HG03520 (cell line): ENCODE results near the gene AMN1.
A peak's percentile ranks its signal among the peaks of the same experiment; 100 is the strongest.
"Not testable (repeated sequence)": the region's sequence is repeated elsewhere in the genome, so short reads cannot be mapped to it uniquely, and the experiment has no call there.

Experiments used
- ATAC-seq: cut with Tn5 transposase; IDR thresholded peaks from one replicate; pipeline ENCODE4 v1.9.1; 2021; ENCODE audit warnings: mild to moderate bottlenecking, moderate library complexity; ENCODE audit not compliant: unreplicated experiment

AMN1 gene

GRCh38 chr12:31733549-31734432 is 5.0 kb upstream of the AMN1 start:
- ATAC-seq: not testable (repeated sequence)

GRCh38 chr12:31732926-31733548 is 4.2 kb upstream of the AMN1 start:
- no peak for ATAC-seq

GRCh38 chr12:31731203-31731602 is 2.4 kb upstream of the AMN1 start:
- ATAC-seq: not testable (repeated sequence)

GRCh38 chr12:31729705-31730104 is 884 bp upstream of the AMN1 start:
- no peak for ATAC-seq

- no peak for ATAC-seq
Observed at GRCh38 chr12:31728289-31728916, 418 bp downstream of the AMN1 start.

GRCh38 chr12:31727192-31727591 is 1.6 kb downstream of the AMN1 start:
- ATAC-seq: no peak

GRCh38 chr12:31726575-31726974 is 2.2 kb downstream of the AMN1 start:
- no peak for ATAC-seq

- no peak for ATAC-seq
Observed at GRCh38 chr12:31724557-31724956, 4.3 kb downstream of the AMN1 start.

GRCh38 chr12:31722580-31722979 is 6.2 kb downstream of the AMN1 start:
- no peak for ATAC-seq

GRCh38 chr12:31718542-31719198 is 10.2 kb downstream of the AMN1 start:
- ATAC-seq: not testable (repeated sequence)

- ATAC-seq: not testable (repeated sequence)
Observed at GRCh38 chr12:31716998-31717397, 11.8 kb downstream of the AMN1 start.

GRCh38 chr12:31715283-31715825 is 13.5 kb downstream of the AMN1 start:
- peak; percentile 63 for ATAC-seq

- no peak for ATAC-seq
Observed at GRCh38 chr12:31714406-31715271, 14.2 kb downstream of the AMN1 start.

GRCh38 chr12:31712877-31713276 is 15.9 kb downstream of the AMN1 start:
- ATAC-seq: no peak

GRCh38 chr12:31710021-31710818 is 18.6 kb downstream of the AMN1 start:
- ATAC-seq: no peak

- not testable (repeated sequence) for ATAC-seq
Observed at GRCh38 chr12:31708118-31708517, 20.7 kb downstream of the AMN1 start.

- no peak for ATAC-seq
Observed at GRCh38 chr12:31705621-31706020, 23.2 kb downstream of the AMN1 start.

GRCh38 chr12:31702047-31702446 is 26.8 kb downstream of the AMN1 start:
- ATAC-seq: no peak

- ATAC-seq: not testable (repeated sequence)
Observed at GRCh38 chr12:31689921-31690320, 38.9 kb downstream of the AMN1 start.
